ENCODE data around the gene BBLN. TPM values are rescaled to one million over a fixed set of nuclear protein-coding genes. Genes with fewer than 3 reads are reported as not detected.

The BBLN gene
- polyA plus RNA-seq, 1 experiment, result 60.4 TPM

DNA sequence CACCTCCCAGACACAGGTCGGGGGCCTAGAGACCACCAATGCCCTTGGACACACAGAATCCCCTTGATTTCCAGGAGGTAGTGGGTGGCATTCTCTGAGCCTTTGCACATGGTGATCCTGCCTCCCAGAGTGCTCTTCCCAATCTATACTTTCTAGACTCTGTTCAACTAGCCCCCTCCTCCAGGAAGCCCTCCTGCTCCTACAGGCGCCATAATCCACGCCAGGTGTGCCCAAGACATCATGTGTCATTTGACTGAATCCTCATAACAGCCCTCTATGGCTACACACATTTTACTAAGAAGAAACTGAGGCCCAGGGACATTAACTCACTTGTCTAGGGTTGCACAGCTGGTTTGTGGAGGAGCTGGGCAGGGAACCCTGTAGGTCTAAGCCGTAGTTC lies 7.1 kb downstream of the BBLN start:
- TF ChIP-seq, protein P1, sequence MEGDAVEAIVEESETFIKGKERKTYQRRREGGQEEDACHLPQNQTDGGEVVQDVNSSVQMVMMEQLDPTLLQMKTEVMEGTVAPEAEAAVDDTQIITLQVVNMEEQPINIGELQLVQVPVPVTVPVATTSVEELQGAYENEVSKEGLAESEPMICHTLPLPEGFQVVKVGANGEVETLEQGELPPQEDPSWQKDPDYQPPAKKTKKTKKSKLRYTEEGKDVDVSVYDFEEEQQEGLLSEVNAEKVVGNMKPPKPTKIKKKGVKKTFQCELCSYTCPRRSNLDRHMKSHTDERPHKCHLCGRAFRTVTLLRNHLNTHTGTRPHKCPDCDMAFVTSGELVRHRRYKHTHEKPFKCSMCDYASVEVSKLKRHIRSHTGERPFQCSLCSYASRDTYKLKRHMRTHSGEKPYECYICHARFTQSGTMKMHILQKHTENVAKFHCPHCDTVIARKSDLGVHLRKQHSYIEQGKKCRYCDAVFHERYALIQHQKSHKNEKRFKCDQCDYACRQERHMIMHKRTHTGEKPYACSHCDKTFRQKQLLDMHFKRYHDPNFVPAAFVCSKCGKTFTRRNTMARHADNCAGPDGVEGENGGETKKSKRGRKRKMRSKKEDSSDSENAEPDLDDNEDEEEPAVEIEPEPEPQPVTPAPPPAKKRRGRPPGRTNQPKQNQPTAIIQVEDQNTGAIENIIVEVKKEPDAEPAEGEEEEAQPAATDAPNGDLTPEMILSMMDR (IDR thresholded peaks at IDR 0.05; ENCODE audit: insufficient read depth, low read depth, low read length), result no peak
- H3K27me3 ChIP-seq (ENCODE audit: control insufficient read depth, insufficient read depth, low read length), result no peaks in the 10 kb centered on the region
- no peak for DNase-seq (ENCODE audit: low read depth)
- CTCF ChIA-PET, result interaction anchor here (0.7 kb wide), 1 partner anchor 16 kb away, joined by 3 read pairs; no protein-coding TSS in a partner anchor
- no peak overlapping the region for H3K4me3 ChIP-seq (ENCODE audit: low read depth, low read length)
- peaks cover 35% of the 10 kb centered on the region for H3K36me3 ChIP-seq (ENCODE audit: control insufficient read depth, insufficient read depth, low read length)
- POLR2A ChIA-PET, result no interaction called here

DNA sequence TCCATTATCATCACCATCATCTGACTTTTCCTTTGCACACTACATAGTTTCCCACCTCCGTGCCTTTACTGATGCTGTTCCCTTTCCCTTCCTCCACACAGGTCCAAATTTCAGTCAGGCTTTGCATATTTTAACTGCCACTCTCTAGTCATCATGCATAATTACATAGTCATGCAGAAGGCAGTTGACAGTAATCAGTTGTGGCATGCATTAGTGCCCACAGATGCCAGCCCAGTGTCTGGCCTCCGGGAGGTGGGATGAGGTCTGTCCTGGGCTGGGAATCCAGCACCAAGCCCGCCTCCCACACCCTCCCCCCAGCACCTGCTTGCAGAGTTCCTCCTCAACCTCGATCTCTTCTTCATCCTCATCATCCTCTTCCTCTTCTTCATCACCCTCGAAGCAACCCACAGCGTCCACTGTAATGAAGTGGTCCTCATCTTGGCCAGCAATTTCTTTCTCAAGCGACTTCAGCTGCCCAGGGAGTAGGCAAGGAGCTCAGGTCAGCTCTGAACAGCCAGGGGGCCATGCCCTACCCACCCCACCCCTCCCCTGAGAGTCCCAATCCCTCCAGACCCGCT lies 8.8 kb downstream of the BBLN start:
- CTCF ChIA-PET, result interaction anchor here (0.7 kb wide), 1 partner anchor 153 kb away, joined by 3 read pairs; no protein-coding TSS in a partner anchor
- TF ChIP-seq, protein P1 (IDR thresholded peaks at IDR 0.05; ENCODE audit: insufficient read depth, low read depth, low read length), result no peak

DNA sequence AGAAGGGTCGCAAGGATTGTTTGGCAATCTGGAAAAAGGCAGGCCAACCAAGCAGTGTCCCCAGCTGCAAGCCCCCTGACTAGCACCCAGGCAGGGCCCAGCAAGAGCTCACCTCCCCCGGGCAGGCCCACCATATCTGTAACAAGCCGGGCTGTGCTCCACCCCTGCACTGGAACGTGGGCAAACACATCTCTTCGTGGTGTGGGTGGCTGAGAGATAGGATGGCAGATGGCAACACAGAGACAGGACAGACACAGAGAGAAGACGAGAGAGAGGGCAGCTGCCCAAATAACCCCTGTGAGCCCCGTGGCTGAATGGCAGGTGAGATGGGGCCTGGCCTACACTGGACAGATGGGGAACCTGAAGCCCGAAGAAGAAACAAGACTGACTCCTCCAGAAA lies 9.4 kb downstream of the BBLN start:
- ChIA-PET CTCF (interaction anchor here (0.5 to 0.7 kb wide), 2 partner anchors 11 to 152 kb away, joined by 3 to 5 read pairs; no protein-coding TSS in a partner anchor), POLR2A (no interaction called here)
- no peak for DNase-seq (ENCODE audit: low read depth)
- H3K36me3 ChIP-seq (ENCODE audit: control insufficient read depth, insufficient read depth, low read length), result peaks cover 19% of the 10 kb centered on the region
- no peak overlapping the region for H3K4me3 ChIP-seq (ENCODE audit: low read depth, low read length)
- TF ChIP-seq, protein P1 (IDR thresholded peaks at IDR 0.05; ENCODE audit: insufficient read depth, low read depth, low read length), result no peak
- no peaks in the 10 kb centered on the region for H3K27me3 ChIP-seq (ENCODE audit: control insufficient read depth, insufficient read depth, low read length)

More for the DNA sequence above, 8.8 kb downstream of the BBLN start:
- POLR2A ChIA-PET, result no interaction called here
- no peak for DNase-seq (ENCODE audit: low read depth)
- no peaks in the 10 kb centered on the region for H3K27me3 ChIP-seq (ENCODE audit: control insufficient read depth, insufficient read depth, low read length)
- H3K4me3 ChIP-seq (ENCODE audit: low read depth, low read length), result no peak overlapping the region
- peaks cover 22% of the 10 kb centered on the region for H3K36me3 ChIP-seq (ENCODE audit: control insufficient read depth, insufficient read depth, low read length)

DNA sequence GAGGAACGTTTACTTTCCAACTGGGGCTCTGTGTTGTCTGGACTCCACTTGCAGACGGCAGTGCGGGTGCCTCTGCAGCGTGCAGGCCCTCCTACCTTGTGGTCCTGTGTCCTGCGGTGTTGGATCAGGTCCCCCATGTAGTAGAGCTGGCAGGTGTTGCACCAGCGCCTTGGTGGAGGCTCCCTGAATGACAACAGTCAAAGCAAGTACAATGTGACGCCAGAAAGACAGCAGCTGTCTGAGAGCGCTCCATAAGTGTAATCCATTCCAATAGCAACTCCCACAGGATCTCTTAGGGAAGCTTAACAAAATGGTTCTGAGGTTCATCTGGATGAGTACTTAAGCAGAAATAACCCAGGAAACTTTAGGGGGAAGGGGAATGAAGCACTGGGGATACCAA lies 9.9 kb downstream of the BBLN start:
- POLR2A ChIA-PET, result no interaction called here
- no peak for DNase-seq (ENCODE audit: low read depth)
- Histone ChIP-seq H3K27me3 (ENCODE audit: control insufficient read depth, insufficient read depth, low read length) (no peaks in the 10 kb centered on the region), H3K4me3 (ENCODE audit: low read depth, low read length) (no peak overlapping the region), H3K36me3 (ENCODE audit: control insufficient read depth, insufficient read depth, low read length) (peaks cover 19% of the 10 kb centered on the region)
- CTCF ChIA-PET, result interaction anchor here (0.6 to 1.3 kb wide), 2 partner anchors 45 to 271 kb away, joined by 3 read pairs; no protein-coding TSS in a partner anchor
- TF ChIP-seq, protein P1 (IDR thresholded peaks at IDR 0.05; ENCODE audit: insufficient read depth, low read depth, low read length), result no peak

DNA sequence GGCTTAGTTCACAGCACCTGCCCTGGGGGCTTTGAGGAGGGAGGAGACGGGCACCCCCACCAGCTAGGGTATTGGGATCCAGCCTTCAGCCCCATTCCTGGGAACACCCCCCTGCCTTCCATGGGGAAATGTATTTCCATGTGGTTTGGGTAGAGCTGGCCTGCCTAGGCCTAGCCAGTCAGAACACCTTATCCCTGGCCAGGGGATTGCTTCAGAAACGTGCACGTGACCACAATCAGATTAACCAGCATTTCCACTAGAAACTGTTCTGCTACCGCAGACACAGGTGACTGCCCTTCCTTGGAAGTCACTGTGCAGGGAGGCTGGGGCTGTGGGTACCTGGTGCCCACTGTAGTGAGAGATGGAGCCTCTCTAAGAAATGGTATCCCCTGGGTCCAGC lies 14.0 kb downstream of the BBLN start:
- no peaks in the 10 kb centered on the region for H3K27me3 ChIP-seq (ENCODE audit: control insufficient read depth, insufficient read depth, low read length)
- CTCF ChIA-PET, result interaction anchor here (1.5 to 1.8 kb wide), 2 partner anchors 10 to 13 kb away, joined by 4 to 10 read pairs; no protein-coding TSS in a partner anchor
- TF ChIP-seq, protein P1 (IDR thresholded peaks at IDR 0.05; ENCODE audit: insufficient read depth, low read depth, low read length), result no peak
- POLR2A ChIA-PET, result no interaction called here
- peaks cover 34% of the 10 kb centered on the region for H3K36me3 ChIP-seq (ENCODE audit: control insufficient read depth, insufficient read depth, low read length)
- no peak for DNase-seq (ENCODE audit: low read depth)
- no peak overlapping the region for H3K4me3 ChIP-seq (ENCODE audit: low read depth, low read length)
